Activated effector memory CD4-positive, alpha-beta T cell treated with Interleukin-2 at 50 U/mL for 16 hours (primary cell): ENCODE results near the gene GABBR2.
"Not testable (repeated sequence)": the region's sequence is repeated elsewhere in the genome, so short reads cannot be mapped to it uniquely, and the experiment has no call there.

Experiments used
- DNase-seq: peaks from one replicate; pipeline ENCODE4 v3.0.0-alpha.2; 2020

GABBR2 gene

DNA sequence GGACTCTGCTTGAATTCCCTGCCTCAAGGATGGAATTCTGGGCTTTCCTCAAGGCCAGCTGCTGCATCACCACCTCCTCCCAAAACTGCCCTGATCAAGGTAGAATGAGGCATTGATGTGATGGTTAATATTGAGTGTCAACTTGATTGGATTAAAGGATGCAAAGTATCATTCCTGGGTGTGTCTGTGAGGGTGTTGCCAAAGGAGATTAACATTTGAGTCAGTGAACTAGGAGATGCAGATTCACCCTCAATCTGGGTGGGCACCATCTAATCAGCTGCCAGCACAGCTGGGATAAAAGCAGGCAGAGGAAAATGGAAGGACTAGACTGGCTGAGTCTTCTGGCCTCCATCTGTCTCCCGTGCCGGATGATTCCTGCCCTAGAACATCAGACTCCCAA, 23.9 kb downstream of the GABBR2 start:
- DNase-seq: not testable (repeated sequence)

DNA sequence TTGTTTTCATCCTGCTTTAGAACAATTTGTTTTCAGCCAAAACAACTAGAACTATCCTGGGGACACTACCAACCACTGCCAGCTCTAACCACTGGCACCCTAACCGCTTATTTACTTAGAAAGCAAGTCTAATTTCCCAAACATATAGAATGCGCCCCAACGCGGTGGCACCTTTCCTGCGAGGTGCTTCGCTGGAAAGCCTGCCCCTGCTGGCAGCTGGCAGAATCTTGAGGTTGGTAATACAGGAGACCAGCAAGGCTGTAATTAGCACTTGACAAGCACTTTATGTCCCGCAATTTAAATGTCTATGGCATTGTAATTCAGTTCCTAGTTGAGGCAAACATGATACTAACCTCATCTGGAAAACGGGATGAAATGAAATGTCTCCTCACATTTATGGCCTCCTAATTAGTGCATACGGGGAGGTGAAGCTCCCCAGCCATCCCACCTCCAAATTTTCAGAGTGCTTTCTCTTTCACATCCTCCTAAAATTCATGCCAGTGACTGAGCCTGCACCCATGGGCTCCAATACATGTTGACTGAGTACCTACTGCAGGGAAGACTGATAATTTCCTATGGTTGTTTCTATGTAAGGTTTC, 30.4 kb downstream of the GABBR2 start:
- DNase-seq: no peak

DNA sequence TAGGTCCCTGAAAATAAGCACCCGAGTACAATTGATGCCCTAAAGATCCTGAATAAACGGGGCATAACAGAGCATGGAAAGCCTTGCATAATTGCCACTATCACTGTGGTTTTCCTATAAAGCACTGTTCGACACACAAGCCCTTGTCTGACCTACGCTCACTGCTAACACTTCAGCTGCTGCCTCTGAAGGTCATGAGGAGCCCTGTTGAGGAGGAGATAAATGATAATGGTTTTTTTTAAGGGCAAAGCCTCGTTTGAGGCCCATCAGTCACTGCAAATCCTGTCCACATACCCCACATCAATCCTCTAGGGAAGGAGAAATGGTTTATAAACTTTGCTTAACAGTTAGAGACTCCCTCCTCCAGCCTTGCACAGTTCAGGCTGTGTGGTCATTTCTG, 35.1 kb downstream of the GABBR2 start:
- DNase-seq: no peak

DNA sequence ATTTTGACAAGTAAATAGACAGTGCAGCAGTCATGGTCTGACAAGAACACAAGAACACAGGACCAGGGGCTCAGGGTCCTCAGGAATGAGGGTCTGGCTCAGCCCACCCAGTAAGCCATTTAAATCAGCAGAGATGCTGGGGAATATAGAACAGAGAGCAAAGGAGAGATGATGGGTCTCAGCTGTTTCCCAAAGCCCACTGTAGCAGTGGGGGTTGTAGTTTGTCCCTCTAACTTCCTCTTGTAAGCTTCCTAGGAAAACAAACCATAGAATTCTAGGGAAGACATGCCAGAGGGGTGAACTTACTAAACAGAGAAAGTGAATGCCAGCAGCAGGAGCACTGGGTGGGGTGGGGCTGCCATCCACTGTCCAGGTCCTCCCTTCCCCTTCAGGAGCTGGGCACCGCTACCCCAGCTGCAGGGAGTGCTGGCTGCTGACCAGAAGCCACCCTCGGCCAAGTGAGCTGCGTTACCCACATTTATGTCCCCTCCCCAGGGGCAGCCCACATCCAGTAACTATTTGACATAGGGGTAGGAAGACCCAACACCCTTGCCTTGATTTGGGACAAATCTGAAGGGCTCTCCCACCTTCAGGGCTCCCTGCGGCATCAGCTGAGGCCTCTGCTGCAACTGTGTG, 41.6 kb downstream of the GABBR2 start:
- no peak for DNase-seq

DNA sequence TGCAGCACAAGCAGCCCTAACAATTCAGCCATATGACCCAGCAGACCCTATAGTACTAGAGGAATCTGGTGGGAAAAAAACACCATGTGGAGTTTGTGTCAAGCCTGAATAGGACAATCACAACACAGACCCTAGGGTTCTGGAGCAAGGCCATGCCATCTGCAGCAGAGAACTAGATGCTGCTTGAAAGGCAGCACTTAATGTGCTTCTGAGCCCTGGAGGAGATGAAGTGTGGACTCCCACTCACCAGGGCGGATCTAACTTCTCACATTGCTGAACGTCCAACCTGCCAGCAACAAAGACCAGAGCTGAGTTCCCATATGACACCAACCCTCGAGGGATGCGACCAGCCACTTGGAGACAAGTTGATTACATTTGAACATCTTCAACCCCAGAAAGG, 43.2 kb downstream of the GABBR2 start:
- no peak for DNase-seq

DNA sequence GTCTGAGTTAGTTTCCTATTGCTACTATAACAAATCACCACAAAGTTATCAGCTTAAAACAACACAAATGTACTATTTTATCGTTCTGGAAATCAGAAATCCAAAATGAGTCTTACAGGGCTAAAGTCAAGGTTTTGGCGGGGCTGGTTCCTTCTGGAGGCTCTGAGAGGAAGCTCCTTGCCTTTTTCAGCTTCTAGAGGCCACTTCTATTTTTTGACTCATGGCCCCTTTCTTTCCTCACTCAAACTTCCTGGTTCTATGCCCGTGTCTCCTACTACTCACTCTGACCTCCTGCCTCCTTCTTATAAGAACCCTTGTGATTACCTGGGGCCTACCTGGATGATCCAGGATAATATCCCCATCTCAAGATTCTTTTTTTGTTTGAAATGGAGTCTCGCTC, 48.2 kb downstream of the GABBR2 start:
- DNase-seq: no peak

DNA sequence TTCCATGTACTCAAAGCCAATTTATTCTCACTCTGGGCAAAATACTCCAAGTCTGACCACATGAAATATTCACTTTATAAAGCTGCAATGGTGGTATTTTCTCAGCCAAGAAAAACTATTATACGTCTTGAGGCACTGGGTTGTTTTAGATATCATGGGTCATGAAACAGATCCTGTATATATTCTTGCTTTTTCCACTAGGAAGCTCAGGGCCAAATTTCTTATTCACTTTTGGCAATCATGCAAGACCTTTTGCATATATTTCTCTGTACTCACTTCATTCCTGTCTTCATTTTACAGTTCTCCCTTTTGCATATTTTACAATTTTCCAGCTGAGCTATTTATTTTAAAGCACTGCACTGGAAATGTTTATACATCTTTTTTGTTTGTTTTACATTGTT, 49.8 kb downstream of the GABBR2 start:
- no peak for DNase-seq

DNA sequence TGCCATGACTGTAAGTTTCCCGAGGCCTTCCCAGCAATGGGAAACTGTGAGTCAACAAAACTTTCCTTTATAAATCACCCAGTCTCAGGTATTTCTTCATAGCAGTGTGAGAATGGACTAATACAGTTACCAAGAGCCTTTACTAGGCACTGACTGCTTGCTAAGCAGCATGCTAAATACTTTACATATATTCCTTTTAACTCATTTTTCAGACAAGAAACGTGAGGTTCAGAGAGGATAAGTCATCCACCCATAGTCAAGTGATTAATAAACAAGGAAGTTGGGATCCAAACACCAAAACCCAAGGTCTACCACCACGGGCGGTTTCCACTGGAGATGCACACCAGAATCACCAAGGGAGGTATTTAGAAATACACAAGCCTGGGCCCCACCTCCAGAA, 50.8 kb downstream of the GABBR2 start:
- DNase-seq: no peak

DNA sequence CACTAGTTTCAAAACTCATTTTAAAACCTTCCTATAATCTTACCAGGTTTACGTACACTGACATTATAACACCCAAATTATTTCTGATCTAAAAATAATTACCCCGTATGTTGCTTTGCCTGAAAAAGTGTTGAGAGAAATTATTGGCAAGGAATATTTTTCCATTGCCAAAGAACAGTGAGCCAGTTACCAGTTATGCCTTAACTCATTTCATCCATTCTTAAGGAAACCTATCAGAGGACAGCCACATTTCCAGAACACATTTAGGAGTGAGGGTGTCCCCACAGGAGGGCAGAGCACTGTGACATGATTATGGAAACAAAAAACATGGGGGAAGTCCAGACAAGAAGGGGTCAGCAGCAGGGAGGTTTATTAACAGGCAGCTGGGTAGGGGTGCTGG, 52.2 kb downstream of the GABBR2 start:
- DNase-seq: no peak

DNA sequence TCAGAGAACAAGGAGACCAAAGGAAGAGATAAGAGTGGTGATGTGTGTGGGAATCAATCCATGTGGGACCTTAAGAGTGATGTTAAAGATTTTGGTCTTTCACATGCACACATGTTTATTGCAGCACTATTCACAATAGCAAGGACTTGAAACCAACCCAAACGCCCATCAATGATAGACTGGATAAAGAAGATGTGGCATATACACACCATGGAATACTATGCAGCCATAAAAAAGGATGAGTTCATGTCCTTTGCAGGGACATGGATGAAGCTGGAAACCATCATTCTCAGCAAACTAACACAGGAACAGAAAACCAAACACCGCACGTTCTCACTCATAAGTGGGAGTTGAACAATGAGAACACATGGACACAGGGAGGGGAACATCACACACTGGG, 53.3 kb downstream of the GABBR2 start:
- not testable (repeated sequence) for DNase-seq

DNA sequence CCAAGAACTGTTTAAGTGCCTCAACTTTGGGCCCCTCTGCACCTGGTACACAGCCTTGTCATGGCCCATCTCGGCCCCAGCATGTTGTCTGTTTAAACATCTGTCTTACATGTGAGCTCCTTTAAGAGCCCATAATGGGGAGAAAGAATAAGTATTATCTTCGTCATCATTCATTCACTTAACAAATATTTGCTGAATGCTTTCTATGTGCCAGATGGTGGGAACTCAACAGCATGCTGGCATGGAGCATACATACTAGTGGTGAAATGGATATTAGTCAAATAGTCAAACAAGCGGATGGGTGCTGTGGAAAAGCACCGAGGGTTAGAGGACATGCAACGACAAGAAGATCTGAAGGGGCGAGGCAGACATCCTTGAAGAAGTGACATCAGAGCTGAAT, 54.5 kb downstream of the GABBR2 start:
- DNase-seq: no peak

DNA sequence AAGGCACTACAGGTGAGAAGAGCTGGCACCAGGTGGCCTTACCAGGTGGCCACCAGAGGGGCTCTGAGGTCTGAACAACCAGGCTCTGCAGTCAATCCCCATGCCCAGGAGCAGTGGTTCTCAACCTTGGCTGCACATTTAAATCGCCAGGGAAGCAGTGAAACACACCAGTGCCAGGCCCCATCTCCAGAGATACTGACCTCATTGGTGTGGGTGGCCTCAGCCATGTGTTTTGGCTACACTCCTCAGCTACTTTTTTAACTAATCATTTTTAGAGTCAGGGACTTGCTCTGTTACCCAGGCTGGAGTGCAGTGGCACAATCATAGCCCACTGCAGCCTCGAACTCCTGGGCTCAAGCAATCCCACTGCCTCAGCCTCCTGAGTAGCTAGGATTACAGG, 56.0 kb downstream of the GABBR2 start:
- no peak for DNase-seq

DNA sequence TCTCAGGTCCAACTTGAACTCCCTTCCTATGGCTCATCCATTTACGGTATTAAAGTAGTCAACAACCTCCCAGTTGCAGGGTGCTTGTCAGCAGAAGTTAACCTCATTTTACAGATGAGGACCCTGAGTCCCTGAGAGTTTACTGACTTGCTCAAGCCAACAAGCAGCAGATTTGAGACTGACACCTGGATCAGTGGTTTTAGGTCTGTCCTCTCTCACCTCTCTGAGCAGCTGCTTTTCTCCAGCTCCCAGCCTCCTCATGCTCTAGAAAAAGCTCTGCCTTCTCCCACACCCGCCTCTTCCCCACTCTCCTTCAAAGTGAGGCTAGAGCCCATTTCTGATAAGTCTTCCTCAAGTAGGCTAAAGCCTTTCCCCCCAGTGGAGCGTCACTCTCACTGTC, 56.4 kb downstream of the GABBR2 start:
- no peak for DNase-seq

DNA sequence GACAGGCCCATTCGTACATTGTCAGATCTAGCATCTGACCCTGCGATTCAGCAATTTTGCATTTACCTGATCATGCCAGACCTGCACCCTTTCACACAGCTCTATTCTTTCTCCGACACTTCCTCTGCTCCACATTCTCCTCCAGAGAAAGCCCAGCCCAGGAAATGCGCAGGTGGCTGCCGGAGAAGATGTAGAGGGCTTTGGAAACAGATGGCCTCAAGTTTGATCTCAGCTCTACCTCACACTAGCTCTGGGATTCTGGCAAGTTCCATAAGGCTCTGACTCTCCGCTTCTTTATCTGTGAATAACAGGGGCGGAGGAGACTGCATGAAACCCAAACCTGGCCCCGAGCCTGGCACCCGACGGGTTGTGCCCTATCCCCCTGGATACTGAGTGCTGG, 61.5 kb downstream of the GABBR2 start:
- no peak for DNase-seq

DNA sequence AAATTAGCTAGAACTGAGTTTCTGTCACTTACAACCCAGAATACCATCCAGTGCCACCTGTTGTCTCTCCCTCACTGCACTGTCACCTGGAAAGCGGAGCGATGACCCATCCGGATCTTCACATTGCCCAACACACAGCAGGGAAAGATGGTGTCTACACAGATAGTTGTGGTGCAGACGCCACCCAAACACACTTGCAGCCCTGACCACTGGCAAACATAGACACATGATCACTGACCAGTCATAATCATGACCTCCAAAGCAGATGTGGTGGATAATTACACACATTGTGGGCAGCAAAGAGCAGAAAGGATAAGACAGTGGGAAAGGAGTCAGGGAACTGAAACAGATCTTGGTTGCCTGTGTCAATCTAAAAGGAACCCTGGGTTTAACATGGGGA, 64.7 kb downstream of the GABBR2 start:
- DNase-seq: no peak

DNA sequence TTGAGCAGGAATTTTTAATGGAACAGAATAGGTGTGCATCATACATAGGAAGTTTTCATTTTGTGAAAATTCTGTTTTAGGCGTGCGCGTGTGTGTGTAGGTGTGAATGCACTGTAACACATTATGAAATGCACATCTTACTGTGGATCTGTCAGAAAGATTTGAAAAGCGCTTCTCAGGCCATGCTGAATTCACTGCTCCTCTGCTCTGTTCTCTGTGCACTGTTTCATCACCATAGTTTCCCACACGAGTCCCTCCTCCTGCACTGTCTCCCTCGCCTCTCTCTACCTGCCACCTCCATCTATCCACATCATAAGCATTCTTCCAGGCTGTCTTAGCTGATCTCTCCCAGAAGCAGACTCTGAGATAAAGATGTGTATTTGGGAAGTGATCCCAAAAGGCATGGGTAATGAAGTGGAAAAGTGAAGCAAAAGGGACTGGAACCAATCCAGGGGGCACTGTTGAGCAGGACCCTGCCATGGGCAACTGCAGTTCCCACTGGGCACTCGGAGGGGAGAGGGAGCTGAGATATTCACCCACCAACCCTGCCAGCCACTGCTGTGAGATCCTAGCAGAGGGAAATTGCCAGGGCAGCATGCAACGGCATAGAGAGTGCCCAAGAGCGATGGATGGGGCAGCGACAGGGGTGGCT, 65.9 kb downstream of the GABBR2 start:
- DNase-seq: no peak

DNA sequence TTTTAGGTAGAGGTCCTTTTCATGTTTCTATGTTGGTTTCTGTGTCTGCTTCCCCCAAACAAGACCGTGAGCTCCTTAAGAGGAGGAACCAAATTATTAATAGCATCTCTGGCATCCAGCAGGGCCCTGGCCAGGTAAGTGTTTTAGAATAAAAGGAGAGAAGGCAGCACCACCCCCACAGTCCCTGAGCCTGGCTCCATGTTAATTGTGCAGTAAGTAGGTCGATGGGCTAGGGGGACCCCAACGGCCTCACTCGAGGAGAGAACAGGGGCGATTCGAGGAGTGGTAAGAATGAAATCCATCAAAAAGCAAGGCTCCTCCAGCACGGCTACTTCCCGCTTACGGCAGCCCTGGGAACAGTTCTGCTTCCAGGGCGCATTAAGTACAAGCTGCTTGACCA, 67.0 kb downstream of the GABBR2 start:
- DNase-seq: no peak

DNA sequence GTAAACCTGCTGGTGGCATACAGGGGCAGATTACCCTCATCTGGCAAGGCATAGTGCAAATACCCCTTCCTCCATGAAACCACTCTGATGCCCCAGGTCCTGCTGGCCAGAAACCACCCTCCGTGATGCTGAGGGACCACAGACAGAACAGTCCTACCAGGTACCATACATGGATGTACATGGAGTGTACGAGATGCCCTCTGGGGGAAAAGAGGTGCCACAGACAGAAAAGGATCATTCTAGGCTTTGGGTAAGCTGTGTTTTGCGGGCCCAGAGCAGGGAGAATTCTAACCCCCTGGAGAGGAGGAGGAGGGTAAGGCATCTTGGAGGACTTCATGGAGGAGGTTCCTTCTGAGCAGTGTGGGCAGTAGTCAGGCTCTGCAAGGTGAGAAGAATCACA, 68.3 kb downstream of the GABBR2 start:
- no peak for DNase-seq

DNA sequence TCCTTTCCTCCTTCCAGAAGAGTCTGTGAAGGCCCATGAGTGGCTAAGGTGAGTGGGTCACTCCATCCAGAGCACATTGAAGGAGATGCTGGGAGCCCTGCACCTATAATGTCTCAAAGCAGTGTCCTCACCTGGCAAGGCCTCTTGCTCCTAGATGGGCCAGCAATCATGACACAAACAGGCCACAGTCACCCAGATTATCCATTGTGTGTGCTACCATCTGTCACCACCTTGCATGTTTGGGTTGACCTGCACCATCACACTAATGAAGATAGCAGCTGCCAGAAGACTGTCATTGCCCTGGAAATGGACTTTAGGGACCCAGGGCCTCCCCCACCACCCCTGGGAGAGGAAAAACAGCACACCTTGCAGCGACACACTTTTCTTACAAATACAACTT, 69.6 kb downstream of the GABBR2 start:
- DNase-seq: no peak

DNA sequence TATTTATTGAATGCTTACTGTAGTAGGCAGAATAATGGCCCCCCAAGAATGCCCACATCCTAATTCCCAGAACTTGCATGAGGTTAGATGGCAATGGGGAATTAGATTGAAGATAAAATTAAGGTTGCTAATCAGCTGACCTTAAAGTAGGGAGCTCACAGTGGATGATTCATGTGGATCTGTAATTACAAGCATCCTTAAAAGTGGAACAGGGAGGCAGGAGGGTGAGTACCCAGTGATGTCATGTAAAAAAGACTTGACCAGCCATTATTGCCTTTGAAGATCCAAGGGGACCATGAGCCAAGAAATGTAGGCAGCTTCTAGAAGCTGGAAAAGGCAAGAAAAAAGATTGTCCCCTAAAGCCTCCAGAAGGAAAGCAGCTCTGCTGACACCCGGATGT, 71.4 kb downstream of the GABBR2 start:
- no peak for DNase-seq

DNA sequence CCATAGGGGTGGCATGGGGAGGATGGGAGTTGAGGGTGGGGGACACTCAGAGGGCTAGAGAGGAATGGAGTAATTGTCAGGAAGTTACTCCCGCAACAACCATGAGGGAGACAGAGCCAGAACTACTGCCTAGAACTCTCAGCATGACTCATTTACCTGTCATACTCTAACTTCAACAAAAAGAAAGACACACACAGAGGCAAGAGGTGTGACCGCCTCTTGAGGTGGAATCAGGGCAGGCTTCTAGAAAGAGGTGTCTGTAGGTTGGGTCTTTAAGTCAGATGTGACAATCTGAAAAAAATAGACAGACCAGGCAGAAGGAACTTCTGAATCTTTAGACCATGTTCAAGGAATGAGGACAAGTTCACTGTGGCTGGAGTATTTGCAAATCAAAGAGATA, 73.4 kb downstream of the GABBR2 start:
- DNase-seq: no peak

DNA sequence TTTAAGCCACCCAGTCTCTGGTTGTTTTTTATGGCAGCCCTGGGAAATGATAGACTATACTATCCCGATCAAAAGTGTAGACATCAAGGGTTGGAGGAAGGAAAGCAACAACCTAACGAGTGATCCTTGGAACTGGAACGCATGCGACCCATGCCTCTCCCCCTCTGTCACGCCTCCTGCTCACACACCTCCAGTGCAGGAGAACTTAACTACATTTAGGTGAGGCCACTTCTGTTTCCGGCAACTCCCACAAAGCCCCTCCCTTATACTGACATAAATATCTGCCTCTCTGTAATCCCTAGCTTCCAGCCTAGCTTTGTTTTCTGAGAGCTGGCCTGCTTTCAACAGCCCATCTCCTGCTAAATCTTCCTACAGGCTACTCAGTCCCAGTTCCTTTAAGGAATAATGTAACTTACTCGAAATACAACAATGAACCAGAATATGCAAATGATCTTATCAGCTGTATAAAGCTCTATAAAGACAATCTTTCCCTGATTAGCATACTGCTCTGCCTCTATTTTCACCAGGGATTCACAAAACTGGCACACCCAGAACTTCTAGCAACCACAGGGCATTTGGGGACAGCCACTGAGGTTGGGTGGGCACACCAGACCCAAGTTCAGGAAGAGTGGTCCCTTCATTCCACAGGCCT, 73.9 kb downstream of the GABBR2 start:
- DNase-seq: no peak

DNA sequence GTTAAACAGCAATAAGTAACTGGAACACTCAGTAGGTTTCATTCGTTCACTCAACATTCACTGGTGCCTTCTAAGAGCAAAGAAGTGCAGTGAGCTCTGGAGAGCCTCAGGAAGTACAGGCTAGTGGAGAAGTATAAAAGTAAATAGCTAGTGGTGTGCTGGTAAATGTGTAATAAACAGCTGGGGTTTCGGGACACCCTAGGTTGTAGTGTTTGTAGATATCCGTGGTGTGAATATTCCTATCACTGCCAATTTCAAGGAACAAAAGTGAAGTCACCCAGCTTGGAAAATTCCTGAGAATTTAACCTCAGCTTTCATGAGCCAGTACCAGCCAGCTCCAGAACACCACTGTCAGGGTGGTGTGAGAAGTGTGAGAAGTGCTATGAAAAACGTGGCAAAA, 75.9 kb downstream of the GABBR2 start:
- no peak for DNase-seq

DNA sequence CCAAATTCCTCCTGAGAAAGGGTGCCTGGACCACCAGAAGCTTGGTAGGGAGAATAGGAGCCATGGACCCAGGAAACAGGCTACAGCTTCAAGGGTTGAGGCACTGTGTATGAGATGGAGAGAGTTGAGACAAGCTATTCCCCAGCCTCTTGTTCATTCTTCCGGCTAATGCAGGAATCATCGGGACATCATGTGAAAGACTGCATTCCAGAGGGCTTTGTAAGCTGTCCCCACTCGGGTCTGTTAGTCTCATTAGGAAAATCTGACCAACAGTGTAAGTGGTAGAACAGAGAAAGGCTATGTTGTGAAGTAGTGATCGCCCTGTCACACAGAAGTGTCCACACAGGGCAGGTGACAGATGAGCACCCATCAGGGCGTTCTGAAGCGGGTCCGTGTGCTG, 81.4 kb downstream of the GABBR2 start:
- DNase-seq: no peak
